HEK293 (cell line): ENCODE measurements around the gene ZNF423.

Source experiments
- CTCF ChIP-seq: fragments of 450-650 bp; formaldehyde crosslinking; IDR thresholded peaks from 2 replicates; pipeline ENCODE4 v1.5.1; 2016; ENCODE audit warnings: missing biosample characterization, missing genetic modification characterization
- ZNF292 ChIP-seq: fragments of 450-650 bp; formaldehyde crosslinking; IDR thresholded peaks from 2 replicates; pipeline ENCODE4 v1.5.1; 2016; ENCODE audit warnings: low read depth, missing biosample characterization, missing genetic modification characterization, borderline replicate concordance

GRCh38 chr16:49742428-49743202 lies 113.3 kb downstream of the ZNF423 start:
- TF ChIP-seq ZNF292 (no peak), CTCF (no peak)
